ENCODE measurements around the gene CLSTN2. TPM values are rescaled to one million over a fixed set of nuclear protein-coding genes. Genes with fewer than 3 reads are reported as not detected.

CLSTN2 gene
- total and polyA plus RNA-seq, 2 of the 4 experiments (the other 2 are of a cell fraction), result under 0.01 to 0.07 TPM

- ATAC-seq (ENCODE audit: low read depth) (no peak), DNase-seq (no peak)
- no peaks in the 10 kb centered on the region for H3K4me1 ChIP-seq (ENCODE audit: control insufficient read depth, insufficient read depth, low read length)
- H2AFZ ChIP-seq (replicated peaks; ENCODE audit: low read length, poor library complexity), result no peak overlapping the region
- in situ Hi-C loops (cut with MboI; ENCODE audit: low sequenced_read_pairs), result no loop called here
- dilution Hi-C loops (cut with HindIII; ENCODE audit: low sequenced_read_pairs, unreplicated experiment), result no loop called here
- no peak overlapping the region for H2BK20ac ChIP-seq (ENCODE audit: low read depth, low read length)
- no peaks in the 10 kb centered on the region for H3K79me1 ChIP-seq (ENCODE audit: low read depth in 1 of 2, low read length in 2 of 2)
- no peak overlapping the region for H3K27ac ChIP-seq (ENCODE audit: insufficient read depth, low read length)
- H3K36me3 ChIP-seq (ENCODE audit: control insufficient read depth, insufficient read depth, low read length), result no peaks in the 10 kb centered on the region
- H2BK120ac ChIP-seq (ENCODE audit: low read depth, low read length), result no peak overlapping the region
- ChIA-PET CTCF (no interaction called here), POLR2A (ENCODE audit: unreplicated experiment) (no interaction called here)
- H3K9ac ChIP-seq (ENCODE audit: low read depth, low read length), result no peak overlapping the region
- H3K4me2 ChIP-seq (ENCODE audit: low read depth, low read length), result no peak overlapping the region
- no peak overlapping the region for H3K56ac ChIP-seq (ENCODE audit: extremely low read depth, insufficient read depth, low read length)
- no peak overlapping the region for H4K8ac ChIP-seq (ENCODE audit: low read depth in 2 of 2, low read length in 2 of 2)
- intact Hi-C loops (cut with micrococcal nuclease), result no loop called here
- no CpG with 5 or more reads among the region's 8 CpGs for WGBS, 2 experiments (ENCODE audit: extremely low coverage in 2 of 2, insufficient read length in 1 of 2)
- H2AK5ac ChIP-seq (ENCODE audit: low read depth, low read length), result no peak overlapping the region
- H3K23ac ChIP-seq (ENCODE audit: low read depth, low read length), result no peak overlapping the region
- no peaks in the 10 kb centered on the region for H4K20me1 ChIP-seq (ENCODE audit: insufficient read depth, low read length)
- H3K4ac ChIP-seq (ENCODE audit: low read depth, low read length), result no peak overlapping the region
- H3K9me3 ChIP-seq (ENCODE audit: control insufficient read depth, insufficient read depth, low read length), result no peaks in the 10 kb centered on the region
- H3K27me3 ChIP-seq (ENCODE audit: control insufficient read depth, insufficient read depth, low read length), result no peaks in the 10 kb centered on the region
- H3K9me1 ChIP-seq (ENCODE audit: insufficient read depth, low read length), result no peaks in the 10 kb centered on the region
- H4K5ac ChIP-seq (ENCODE audit: low read depth, low read length), result no peak overlapping the region
- no peak overlapping the region for H3K14ac ChIP-seq (replicated peaks; ENCODE audit: low read depth, low read length)
- no peak overlapping the region for H2BK5ac ChIP-seq (ENCODE audit: low read depth, low read length, poor library complexity, severe bottlenecking)
- no peak overlapping the region for H4K91ac ChIP-seq (ENCODE audit: insufficient read depth, low read depth, low read length)
- H2AK9ac ChIP-seq (replicated peaks; ENCODE audit: low read depth, low read length, poor library complexity), result no peak overlapping the region
- no peak overlapping the region for H3K4me3 ChIP-seq (ENCODE audit: insufficient read depth, low read depth, low read length)
- no peak overlapping the region for H3K18ac ChIP-seq (ENCODE audit: low read depth, low read length)
- TF ChIP-seq RAD21 (IDR thresholded peaks at IDR 0.05; ENCODE audit: low read length), result no peak
- TF ChIP-seq POLR2A (IDR thresholded peaks at IDR 0.05; ENCODE audit: low read depth, low read length), result no peak
- TF ChIP-seq BHLHE40 (IDR thresholded peaks at IDR 0.05; ENCODE audit: low read depth, low read length), result no peak
- TF ChIP-seq RFX5 (IDR thresholded peaks at IDR 0.05; ENCODE audit: low read depth, low read length), result no peak
- no peak for TF ChIP-seq USF2 (IDR thresholded peaks at IDR 0.05; ENCODE audit: low read depth, low read length)
- no peak for TF ChIP-seq CTCF (conservative IDR thresholded peaks at IDR 0.05; ENCODE audit: low read depth, low read length)
- TF ChIP-seq CEBPB (IDR thresholded peaks at IDR 0.05; ENCODE audit: low read depth, low read length), result no peak
- TF ChIP-seq ELK1 (IDR thresholded peaks at IDR 0.05; ENCODE audit: borderline replicate concordance, low read depth, low read length), result no peak
- no TSS peak for BruUV-seq (replicated peaks)
- H2BK15ac ChIP-seq (ENCODE audit: low read depth, low read length), result no peak overlapping the region
Observed at GRCh38 chr3:140384028-140384771, 449.2 kb downstream of the CLSTN2 start.

All from IMR-90 (cell line).